Panc1 (cell line): ENCODE measurements around the gene ADM2.

Source experiments
- POLR2AphosphoS5 ChIP-seq: IDR thresholded peaks from 2 replicates; pipeline ENCODE4 v1.6.1; 2012; ENCODE audit warnings: mild to moderate bottlenecking, low read depth, low read length, moderate library complexity
- TCF7L2 ChIP-seq: IDR thresholded peaks from 2 replicates; pipeline ENCODE4 v1.6.1; 2011; ENCODE audit warnings: mild to moderate bottlenecking, low read depth, low read length, inconsistent platforms
- TF ChIP-seq, protein P1 (sequence below): fragments of 450-650 bp; IDR thresholded peaks from 2 replicates; pipeline ENCODE4 v1.5.1; 2017; ENCODE audit warnings: mild to moderate bottlenecking
- TF ChIP-seq, protein P2 (sequence below), 2 experiments: IDR thresholded peaks; 2 replicates each; pipeline ENCODE4 v1.6.1; 2011 to 2012; ENCODE audit warnings: low read depth in 2 of 2, control low read depth in 1 of 2, low read length in 1 of 2, mild to moderate bottlenecking in 1 of 2, moderate library complexity in 1 of 2; ENCODE audit not compliant: insufficient read depth in 1 of 2

DNA sequence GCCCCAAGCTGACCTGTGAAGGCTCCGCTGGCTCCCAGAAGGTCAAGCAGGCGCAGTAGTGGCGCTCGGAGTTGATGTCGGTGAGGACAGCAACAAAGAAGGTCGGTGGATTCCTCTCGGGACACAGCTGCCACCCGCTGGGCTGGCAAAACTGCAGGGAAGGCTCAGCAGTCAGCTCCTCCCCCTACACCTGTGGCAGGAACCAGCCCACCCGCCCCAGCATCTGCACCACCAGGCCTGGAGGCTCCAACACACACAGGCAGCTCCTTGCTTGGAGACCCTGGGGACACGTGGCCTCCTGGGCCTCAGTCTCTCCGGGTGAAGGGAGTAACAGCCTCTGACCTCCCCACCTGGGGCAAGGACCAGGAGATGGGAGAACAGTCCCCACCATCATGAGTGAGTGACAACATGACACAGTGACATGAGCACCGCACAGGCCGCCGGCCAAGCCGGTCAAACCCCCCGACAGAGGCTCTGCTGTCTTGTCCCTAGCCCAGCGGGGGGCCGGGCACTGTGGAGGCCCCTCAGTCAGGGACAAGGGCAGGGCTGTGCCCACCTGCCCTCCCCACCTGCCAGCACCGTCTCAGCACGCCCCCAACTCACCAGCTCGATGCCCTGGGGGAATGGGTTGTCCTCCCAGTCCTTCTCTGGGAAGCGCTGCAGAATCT, 13.4 kb upstream of the ADM2 start:
- TF ChIP-seq, protein P1, sequence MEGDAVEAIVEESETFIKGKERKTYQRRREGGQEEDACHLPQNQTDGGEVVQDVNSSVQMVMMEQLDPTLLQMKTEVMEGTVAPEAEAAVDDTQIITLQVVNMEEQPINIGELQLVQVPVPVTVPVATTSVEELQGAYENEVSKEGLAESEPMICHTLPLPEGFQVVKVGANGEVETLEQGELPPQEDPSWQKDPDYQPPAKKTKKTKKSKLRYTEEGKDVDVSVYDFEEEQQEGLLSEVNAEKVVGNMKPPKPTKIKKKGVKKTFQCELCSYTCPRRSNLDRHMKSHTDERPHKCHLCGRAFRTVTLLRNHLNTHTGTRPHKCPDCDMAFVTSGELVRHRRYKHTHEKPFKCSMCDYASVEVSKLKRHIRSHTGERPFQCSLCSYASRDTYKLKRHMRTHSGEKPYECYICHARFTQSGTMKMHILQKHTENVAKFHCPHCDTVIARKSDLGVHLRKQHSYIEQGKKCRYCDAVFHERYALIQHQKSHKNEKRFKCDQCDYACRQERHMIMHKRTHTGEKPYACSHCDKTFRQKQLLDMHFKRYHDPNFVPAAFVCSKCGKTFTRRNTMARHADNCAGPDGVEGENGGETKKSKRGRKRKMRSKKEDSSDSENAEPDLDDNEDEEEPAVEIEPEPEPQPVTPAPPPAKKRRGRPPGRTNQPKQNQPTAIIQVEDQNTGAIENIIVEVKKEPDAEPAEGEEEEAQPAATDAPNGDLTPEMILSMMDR: no peak
- TF ChIP-seq, protein P2, sequence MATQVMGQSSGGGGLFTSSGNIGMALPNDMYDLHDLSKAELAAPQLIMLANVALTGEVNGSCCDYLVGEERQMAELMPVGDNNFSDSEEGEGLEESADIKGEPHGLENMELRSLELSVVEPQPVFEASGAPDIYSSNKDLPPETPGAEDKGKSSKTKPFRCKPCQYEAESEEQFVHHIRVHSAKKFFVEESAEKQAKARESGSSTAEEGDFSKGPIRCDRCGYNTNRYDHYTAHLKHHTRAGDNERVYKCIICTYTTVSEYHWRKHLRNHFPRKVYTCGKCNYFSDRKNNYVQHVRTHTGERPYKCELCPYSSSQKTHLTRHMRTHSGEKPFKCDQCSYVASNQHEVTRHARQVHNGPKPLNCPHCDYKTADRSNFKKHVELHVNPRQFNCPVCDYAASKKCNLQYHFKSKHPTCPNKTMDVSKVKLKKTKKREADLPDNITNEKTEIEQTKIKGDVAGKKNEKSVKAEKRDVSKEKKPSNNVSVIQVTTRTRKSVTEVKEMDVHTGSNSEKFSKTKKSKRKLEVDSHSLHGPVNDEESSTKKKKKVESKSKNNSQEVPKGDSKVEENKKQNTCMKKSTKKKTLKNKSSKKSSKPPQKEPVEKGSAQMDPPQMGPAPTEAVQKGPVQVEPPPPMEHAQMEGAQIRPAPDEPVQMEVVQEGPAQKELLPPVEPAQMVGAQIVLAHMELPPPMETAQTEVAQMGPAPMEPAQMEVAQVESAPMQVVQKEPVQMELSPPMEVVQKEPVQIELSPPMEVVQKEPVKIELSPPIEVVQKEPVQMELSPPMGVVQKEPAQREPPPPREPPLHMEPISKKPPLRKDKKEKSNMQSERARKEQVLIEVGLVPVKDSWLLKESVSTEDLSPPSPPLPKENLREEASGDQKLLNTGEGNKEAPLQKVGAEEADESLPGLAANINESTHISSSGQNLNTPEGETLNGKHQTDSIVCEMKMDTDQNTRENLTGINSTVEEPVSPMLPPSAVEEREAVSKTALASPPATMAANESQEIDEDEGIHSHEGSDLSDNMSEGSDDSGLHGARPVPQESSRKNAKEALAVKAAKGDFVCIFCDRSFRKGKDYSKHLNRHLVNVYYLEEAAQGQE (IDR thresholded peaks at IDR 0.05; ENCODE audit: insufficient read depth in 1 of 2, low read depth in 2 of 2, low read length in 1 of 2): no peak
- TF ChIP-seq POLR2AphosphoS5 (no peak), TCF7L2 (no peak)
